NCI-H524 (cell line): Measurements from ENCODE around the gene HOXA4.

Experiments used
- DNase-seq, 2 experiments: peaks; one replicate each; lab custom pipeline; 2025; lab: John Stamatoyannopoulos, UW

HOXA4 gene

DNA sequence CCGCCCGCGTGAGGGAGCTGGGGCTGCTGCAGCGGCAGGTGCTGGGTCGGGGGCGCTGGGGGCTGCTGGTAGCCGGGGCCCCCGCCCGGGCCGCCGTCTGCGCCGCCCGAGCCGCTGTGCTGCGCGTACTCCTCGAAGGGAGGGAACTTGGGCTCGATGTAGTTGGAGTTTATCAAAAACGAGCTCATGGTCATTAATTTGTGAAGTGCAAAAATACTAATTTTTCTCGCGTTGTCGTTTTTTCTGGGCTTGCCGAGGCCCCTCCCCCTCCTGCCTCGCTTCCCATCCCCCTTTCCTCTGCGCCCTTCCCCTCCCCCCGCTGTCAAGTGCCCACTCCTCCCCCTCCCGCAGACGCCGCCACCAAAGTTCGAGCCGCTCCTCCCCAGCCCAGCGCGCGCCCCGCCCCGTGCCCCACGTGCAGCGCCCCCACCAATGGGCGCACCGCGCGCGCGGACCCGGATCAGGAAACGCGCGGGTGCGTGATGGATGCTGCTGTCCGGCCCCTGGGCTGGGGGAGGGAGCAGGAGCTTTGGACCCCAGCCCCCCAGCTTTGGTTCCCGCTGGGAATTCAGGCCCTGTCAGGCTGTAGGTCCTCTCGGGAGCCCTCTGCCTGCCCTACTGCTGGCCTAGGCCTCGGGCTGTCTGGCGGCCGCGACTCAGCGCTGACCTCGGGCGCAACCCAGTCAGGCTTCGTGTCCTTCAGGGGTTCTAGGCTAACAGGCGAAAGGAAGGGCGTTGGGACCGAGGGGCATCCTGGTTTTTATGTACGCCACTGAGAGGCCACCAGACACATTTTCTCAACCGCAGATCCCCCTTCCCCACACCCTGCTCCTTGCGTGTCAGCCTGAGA is at the start of gene HOXA4:
Gene HOXA4 (minus strand): TSS at position 218 of the 850 bp plus-strand sequence. CDS start 24 bp downstream, at position 194.
- peak; percentile 54 to 84 for DNase-seq

DNA sequence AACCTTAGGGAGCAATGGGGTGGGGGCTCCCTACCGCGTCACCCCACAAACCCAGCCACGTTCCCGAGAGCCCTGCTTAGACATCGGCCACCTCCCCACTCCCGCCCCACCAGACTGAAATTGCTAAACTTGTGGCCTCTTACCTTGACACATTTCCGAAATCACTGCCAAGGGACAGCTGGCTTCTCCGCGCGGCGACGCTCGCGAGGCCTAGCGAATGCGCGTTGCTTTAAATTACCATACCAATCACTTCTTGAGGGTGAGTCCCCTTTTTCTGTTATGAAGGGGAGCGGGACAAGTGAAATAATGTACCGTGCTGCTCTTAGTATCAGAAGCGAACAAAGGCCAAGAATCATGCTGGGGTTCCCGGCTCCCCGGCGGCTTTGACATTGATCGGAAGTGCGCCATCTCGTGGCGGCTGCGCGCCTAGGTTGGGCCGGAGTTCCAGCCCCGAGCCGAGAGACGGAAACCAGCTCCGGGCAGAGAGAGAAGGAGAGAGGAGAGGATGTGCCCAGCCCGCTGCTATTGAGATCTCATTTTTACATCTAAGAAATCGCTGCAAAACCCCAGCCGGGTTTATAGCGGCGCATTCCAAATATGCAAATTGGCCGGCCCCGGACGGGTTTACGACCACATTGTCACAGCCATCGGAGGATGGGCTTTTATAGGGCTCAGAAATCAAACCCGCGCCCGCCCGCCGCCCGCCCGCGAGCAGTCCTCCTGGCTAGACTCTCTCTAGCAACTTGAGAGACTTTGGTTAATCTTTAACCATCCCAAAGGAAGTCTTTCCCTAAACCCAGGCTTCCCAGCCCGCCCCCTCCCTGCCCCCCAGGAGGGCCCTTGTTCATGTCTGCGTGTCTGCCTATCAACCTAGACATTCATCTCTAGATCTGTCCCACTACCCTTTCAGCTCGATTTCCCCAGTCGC is 49.2 kb upstream of the HOXA4 start:
- DNase-seq: peak; percentile 34 to 60

- no peak for DNase-seq
Observed at GRCh38 chr7:27179030-27179429, 48.5 kb upstream of the HOXA4 start.

DNA sequence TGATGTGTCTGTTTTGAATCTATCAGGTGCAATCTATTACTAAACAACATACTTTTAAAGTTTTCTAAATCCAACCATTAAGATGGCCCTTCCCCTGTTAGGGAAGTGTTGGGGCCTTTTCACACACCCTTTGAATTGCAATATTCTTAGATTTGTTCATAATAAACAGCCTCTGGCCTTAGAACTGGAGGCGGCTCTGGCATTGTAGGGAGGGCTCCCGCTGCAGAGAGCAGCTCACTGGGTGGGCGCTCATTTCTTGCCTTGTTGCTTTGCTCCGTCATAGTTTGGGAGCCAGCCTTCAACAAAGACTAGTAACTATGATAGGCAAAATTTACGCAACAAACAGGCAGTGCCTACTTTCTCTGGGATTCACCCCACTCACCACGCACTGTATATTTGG is 47.8 kb upstream of the HOXA4 start:
- DNase-seq: no peak

GRCh38 chr7:27177795-27178320 is 47.3 kb upstream of the HOXA4 start:
- DNase-seq: peak in 1 of 2 experiments; percentile 20

DNA sequence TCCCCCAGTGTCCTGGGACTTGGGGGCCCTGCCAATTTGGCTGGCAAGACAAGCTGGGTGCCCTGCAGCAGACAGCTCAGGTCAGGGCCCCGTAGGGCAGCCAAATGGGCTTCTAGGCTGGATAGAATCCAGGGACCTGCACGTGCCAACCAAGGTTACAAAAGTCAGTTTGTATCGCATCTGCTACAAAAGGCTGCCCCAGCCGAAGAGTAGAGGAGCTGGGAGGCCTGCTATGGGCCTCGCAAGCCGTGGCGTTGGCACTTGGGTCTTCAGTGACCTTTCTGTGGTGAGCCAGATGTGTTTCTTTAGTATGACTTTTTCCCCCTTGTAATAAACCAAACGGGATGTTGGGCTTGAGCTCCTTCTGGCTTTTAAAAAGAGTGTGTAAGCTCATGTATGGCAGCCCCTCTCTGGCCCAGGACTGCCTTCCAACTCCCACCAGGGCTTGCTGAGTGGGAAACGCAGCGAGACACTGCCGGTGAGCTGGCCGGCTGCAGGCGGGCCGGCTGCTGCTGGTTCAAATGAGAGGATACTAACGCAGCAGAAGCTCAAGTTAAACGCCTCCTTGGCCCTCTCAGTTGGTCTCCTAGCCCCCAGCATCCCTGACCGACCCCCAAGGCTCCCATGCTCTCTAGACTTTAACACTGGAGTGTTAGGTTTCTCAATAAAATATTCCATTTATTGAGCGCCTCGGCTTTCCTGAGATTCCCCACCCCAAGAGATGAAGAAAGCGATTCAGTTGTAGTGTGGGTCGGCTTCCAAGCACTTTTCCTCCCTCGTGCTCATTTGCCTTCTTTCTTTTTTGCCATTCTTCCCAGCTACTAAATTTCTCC is 46.6 kb upstream of the HOXA4 start:
- no peak for DNase-seq

DNA sequence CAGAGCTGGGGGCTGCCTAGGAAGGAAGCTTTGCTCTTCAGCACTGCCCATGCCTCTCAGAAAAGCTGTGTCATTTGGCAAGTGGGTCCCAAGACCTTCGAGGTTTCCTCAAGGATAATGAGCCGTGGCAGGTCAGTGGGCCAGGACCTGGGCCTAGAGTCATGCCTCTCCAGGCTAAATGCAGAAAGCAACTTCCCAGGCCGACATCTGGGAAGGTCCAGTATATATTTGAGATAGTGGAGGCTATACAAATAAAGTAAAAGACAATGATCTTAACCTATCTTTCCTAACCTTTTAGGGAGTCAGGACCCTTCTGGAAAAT is 45.9 kb upstream of the HOXA4 start:
- DNase-seq: no peak

- DNase-seq: no peak
Observed at GRCh38 chr7:27175626-27176523, 45.3 kb upstream of the HOXA4 start.

DNA sequence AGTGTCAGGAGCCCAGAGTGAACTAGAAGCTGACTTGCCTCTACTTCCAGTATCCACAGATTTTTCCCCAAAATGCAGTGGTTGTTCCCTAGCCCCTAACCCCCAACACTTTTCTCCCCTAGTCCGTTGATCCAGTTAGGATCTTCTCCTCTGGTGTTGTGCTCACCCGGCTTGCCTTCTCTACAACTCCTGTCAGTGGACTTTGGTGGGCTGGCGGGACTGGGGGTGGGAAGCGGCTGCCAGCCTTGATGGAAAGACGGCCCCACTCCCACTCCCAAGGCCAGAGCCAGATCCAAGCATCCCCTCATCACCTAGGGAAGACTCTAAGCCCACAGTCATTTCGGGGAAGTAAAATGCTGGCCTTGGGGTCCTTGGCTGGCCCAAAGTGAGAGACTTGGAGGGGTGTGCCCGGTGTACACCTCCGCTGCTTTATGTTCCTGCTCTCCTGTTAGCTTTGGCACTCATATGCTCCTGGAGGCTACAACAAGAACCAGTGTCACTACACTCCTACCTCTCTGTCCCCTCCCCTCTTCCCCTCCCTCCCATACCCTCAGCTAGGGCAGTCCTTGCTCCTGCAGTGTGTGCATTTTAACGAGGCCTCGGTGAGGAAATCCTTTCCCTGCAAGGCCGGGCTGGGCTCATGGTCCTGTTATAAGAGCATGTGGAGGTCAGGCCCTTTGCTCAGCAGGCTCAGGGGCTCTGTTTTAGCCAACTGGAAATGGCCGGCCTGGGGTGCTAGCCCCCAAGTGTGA is 44.5 kb upstream of the HOXA4 start:
- DNase-seq: no peak

DNA sequence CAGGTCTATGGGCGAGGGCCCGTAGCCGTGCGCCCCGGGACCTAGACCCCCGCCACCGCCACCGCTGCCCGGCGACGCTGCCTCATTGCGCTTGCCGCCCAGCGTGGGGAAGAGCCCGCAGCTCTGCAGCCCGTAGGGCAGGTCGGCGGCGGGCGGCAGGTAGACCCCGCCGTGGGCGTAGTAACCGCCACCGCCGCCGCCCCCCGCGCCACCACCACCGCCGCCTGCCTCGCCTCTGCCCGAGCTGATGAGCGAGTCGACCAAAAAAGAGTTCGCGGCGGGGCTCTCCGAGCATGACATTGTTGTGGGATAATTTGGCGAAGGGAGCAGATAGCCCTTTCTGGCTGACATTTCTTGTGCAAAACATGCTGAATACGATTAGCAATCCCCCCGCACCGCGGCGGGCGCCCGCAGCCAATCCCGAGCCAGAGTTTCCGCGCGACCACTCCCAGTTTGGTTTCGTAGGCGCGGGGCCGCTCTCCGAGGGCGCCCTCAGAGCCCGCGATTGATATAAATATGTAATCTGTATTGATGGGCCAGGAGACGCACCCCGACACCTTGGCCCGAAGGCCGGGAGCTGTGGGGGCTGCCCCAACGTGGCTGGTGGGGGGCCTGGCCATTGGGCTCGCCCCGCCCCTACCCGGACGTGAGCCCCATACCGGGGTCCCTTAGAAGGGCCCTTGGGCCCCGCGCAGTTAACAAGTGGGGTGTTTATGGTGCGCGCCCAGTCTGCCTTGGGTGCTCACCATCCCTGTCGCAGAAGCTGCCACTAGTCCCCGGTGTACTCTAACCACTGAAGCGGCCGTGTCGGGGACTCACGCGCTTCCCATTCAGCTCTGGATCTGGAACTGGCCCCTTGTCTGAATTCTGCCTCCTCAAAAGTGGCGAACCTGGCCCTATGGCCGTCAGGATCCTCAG is 43.7 kb upstream of the HOXA4 start, which contains the start of gene HOXA10:
Gene HOXA10 (minus strand): TSS at position 365 of the 918 bp plus-strand sequence. CDS start 14 bp downstream, at position 351.
- peak; percentile 20 to 49 for DNase-seq

GRCh38 chr7:27173511-27173955 is 43.0 kb upstream of the HOXA4 start:
- DNase-seq: peak in 1 of 2 experiments; percentile 34

GRCh38 chr7:27172823-27173510 is 42.4 kb upstream of the HOXA4 start:
- peak; percentile 30 to 50 for DNase-seq

DNA sequence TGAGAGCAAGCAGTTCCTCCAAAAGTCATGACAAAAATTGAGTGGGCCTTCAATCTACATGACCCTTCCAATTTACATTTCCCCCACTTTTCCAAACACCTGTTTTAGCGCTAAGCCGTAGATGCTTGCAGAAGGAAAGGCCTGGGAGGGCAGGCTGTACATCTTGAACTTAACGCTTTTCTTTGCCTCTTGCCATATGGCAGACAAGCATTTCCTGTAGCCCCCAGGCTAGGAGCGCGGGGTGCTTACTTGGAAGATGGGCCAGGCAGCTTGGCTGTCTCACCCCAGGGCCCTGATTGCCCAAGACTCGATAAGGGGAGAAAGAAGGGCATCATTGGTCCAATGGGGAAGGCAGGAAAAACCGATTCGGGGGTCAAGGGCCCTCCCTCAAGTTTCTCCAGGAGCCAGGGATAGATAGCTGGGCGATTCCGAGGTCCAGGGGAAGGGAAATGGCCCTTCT is 41.8 kb upstream of the HOXA4 start:
- DNase-seq: peak; percentile 46 to 71

GRCh38 chr7:27171637-27172314 is 41.2 kb upstream of the HOXA4 start:
- DNase-seq: peak in 1 of 2 experiments; percentile 54

DNA sequence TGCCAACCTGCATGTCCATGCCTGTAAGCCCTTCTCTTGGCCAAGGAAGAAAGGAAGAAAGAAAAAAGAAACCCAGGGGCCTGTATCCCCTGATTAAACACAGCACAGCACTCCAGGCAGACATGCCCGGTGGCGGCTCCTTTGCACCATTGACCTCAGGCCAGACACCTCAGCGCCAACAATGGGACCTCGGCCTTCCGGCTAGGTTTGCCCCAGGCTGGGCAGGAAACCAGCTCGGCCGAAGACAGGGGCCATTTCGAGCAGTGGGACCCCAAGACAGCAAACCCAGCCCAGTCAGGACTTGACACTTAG is 40.7 kb upstream of the HOXA4 start:
- DNase-seq: no peak

DNA sequence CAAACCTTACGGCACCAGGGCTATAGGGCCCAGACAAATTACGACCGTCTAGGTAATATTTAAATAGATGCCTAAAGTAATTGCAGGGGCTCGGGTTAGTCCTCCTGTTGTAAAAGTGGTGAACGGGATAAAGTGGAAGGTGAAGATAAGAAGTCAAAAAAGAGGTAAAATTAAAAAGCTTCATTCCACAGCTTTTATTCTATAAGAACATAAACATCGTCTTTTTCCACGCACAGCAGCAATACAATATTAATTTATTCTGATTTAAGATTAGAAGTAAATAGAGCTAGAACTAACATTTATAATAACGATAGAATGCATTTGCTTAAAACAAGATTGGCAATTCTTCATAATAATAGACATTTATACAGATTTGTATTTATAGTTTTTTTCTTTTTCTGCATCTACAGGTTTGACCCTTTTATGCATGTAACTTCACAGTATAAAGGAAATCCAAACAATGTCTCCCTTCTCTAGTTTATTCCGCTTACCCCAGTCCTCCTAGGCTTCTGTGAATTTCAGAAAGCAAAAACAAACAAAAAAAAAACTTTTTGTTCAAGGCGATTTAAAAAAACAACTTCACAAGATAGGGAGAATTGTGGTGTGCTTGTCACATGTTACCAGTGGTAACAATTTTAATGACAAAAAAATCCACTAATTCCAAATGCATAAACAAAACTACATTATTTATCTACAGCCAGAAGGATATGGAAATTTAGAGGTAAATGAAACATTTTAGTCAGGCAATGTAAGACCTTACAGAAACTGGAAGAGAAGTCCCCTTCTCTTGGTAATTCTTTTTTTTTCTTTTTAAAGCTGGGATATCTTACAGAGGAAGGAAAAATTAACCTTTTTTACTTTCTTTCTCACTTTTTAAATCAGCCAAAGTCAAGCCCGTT is 40.1 kb upstream of the HOXA4 start:
- DNase-seq: no peak
